Measurements from ENCODE around the gene NOX4.

DNA sequence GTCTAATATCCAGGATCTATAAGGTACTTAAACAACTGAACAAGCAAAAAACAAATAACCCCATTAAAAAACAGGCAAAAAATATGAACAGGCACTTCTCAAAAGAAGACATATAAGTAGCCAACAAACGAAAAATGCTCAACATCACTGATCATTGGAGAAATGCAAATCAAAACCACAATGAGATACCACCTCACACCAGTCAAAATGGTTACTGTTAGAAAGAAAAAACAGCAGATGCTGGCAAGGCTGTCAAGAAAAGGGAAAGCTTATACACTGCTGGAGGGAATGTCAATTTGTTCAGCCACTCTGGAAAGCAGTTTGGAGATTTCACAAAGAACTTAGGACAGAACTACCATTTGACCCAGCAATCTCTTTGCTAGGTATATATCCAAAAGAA is 30.6 kb upstream of the NOX4 start:
- TF ChIP-seq CEBPB (IDR thresholded peaks at IDR 0.05; ENCODE audit: low read depth, low read length): no peak
- TF ChIP-seq, protein P1, sequence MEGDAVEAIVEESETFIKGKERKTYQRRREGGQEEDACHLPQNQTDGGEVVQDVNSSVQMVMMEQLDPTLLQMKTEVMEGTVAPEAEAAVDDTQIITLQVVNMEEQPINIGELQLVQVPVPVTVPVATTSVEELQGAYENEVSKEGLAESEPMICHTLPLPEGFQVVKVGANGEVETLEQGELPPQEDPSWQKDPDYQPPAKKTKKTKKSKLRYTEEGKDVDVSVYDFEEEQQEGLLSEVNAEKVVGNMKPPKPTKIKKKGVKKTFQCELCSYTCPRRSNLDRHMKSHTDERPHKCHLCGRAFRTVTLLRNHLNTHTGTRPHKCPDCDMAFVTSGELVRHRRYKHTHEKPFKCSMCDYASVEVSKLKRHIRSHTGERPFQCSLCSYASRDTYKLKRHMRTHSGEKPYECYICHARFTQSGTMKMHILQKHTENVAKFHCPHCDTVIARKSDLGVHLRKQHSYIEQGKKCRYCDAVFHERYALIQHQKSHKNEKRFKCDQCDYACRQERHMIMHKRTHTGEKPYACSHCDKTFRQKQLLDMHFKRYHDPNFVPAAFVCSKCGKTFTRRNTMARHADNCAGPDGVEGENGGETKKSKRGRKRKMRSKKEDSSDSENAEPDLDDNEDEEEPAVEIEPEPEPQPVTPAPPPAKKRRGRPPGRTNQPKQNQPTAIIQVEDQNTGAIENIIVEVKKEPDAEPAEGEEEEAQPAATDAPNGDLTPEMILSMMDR (IDR thresholded peaks at IDR 0.05; ENCODE audit: control extremely low read depth in 1 of 3, insufficient read depth in 1 of 3, low read depth in 1 of 3, low read length in 3 of 3): no peak
- no peak for TF ChIP-seq EGR1 (IDR thresholded peaks at IDR 0.05; ENCODE audit: borderline replicate concordance, low read depth, low read length)
- TF ChIP-seq POLR2AphosphoS5 (IDR thresholded peaks at IDR 0.05; ENCODE audit: low read depth, low read length): no peak
- TF ChIP-seq MAX (IDR thresholded peaks at IDR 0.05): no peak
- no peak for TF ChIP-seq KDM5A (IDR thresholded peaks at IDR 0.05; ENCODE audit: low read length)
- TF ChIP-seq EZH2 (IDR thresholded peaks at IDR 0.05; ENCODE audit: low read depth, low read length, severe bottlenecking): no peak
- TF ChIP-seq TBP (IDR thresholded peaks at IDR 0.05; ENCODE audit: low read depth, low read length): no peak
- TF ChIP-seq EP300 (IDR thresholded peaks at IDR 0.05; ENCODE audit: borderline replicate concordance in 1 of 2, low read depth in 2 of 2, low read length in 2 of 2): no peak
- TF ChIP-seq POLR2A (IDR thresholded peaks at IDR 0.05; ENCODE audit: control extremely low read depth in 1 of 2, low read depth in 2 of 2, low read length in 2 of 2): no peak
- no peak for TF ChIP-seq TEAD4 (IDR thresholded peaks at IDR 0.05; ENCODE audit: low read depth, low read length)
- TF ChIP-seq CREB1 (IDR thresholded peaks at IDR 0.05): no peak

Measured in H1 (cell line).